Keratinocyte (primary cell): ENCODE measurements around the gene GYG2.

Experiments
- EZH2 ChIP-seq: IDR thresholded peaks from one replicate; pipeline ENCODE4 v1.6.1; 2012; ENCODE audit warnings: inconsistent platforms, mild to moderate bottlenecking, low read length, moderate library complexity
- TF ChIP-seq, protein P1 (sequence below), 3 experiments: IDR thresholded peaks in 1 of 3; conservative IDR thresholded peaks in 1 of 3; optimal IDR thresholded peaks in 1 of 3; 2 replicates in 2 of 3; 3 replicates in 1 of 3; pipeline versions ENCODE3 to v1.5.1; 2011; ENCODE audit warnings: low read length in 3 of 3, mild to moderate bottlenecking in 3 of 3, moderate library complexity in 2 of 3, control low read depth in 1 of 3, inconsistent platforms in 1 of 3; ENCODE audit not compliant: insufficient read depth in 2 of 3; ENCODE audit errors: extremely low read depth in 1 of 3

DNA sequence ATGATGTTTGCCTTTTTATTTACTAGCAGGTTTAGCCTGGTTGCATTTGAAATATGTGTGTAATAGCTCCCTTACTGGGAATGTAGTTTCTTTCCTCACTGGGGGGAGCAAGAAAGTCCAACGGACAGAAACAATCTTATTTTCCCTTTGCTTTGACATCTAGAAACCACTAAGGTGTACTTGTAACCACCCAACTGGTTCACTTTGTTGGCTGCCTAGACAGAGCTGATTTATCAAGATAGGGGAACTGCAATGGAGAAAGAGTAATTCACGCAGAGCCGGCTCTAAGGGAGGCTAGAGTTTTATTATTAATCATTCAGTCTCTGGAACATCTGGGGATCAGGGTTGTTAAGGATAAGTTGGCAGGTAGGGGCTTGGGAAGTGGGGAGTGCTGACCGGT lies 46.6 kb upstream of the GYG2 start:
- TF ChIP-seq, protein P1, sequence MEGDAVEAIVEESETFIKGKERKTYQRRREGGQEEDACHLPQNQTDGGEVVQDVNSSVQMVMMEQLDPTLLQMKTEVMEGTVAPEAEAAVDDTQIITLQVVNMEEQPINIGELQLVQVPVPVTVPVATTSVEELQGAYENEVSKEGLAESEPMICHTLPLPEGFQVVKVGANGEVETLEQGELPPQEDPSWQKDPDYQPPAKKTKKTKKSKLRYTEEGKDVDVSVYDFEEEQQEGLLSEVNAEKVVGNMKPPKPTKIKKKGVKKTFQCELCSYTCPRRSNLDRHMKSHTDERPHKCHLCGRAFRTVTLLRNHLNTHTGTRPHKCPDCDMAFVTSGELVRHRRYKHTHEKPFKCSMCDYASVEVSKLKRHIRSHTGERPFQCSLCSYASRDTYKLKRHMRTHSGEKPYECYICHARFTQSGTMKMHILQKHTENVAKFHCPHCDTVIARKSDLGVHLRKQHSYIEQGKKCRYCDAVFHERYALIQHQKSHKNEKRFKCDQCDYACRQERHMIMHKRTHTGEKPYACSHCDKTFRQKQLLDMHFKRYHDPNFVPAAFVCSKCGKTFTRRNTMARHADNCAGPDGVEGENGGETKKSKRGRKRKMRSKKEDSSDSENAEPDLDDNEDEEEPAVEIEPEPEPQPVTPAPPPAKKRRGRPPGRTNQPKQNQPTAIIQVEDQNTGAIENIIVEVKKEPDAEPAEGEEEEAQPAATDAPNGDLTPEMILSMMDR (optimal IDR thresholded peaks at IDR 0.05 in 1 of 3, IDR thresholded peaks at IDR 0.05 in 1 of 3, conservative IDR thresholded peaks at IDR 0.05 in 1 of 3; ENCODE audit: extremely low read depth in 1 of 3, insufficient read depth in 2 of 3, low read length in 3 of 3): no peak
- no peak for TF ChIP-seq EZH2
